ENCODE results near the gene HIC1. TPM values are rescaled to one million over a fixed set of nuclear protein-coding genes. Genes with fewer than 3 reads are reported as not detected.
A peak's percentile ranks its signal among the peaks of the same experiment; 100 is the strongest.

The HIC1 gene
- total and polyA plus RNA-seq, 4 donors: 0.44 to 4.8 (median 3.7) TPM

DNA sequence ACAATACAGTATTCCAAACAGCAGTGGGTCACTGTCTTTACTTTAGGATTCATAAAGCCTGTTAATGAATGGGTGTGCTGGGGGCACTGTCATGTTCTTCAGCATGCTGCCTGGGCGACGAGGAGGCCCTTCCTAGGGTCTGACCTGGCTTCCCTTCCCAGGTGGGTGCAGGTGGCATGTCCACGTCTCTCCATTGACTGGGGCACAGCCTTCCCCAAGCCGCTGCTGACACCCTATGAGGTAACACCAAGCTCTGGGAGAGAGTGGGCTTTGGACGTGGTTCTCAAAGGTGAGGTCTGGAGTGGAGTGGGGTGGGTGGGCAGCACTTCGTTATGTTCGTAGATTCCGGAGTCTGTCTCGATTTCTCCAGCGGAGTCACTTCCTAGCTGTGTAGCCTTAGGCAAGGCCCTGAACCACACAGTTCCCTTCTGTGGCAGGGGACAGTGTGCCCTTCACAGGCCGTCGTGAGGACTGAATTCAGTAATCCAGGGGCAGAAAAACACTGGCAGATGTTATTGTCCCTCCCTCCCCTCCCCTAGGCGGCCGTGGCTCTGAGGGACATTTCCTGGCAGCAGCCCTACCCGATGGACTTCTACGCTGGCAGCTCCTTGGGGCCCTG lies 13.9 kb upstream of the HIC1 start:
- Histone ChIP-seq H3K27me3 (ENCODE audit: control insufficient read depth in 4 of 4, insufficient read depth in 4 of 4, low read length in 3 of 4) (no peaks in the 10 kb centered on the region), H3K27ac (ENCODE audit: low read depth in 1 of 2, low read length in 2 of 2) (peak overlapping the region in 1 of 2 donors; percentile 78), H3K4me1 (ENCODE audit: control insufficient read depth in 4 of 4, insufficient read depth in 4 of 4, low read length in 3 of 4) (peaks cover 5 to 19% (median 12%) of the 10 kb centered on the region in 4 donors), H3K9me3 (ENCODE audit: control insufficient read depth in 4 of 4, low read length in 3 of 4) (no peaks in the 10 kb centered on the region), H3K9ac (ENCODE audit: low read depth in 1 of 2, low read length in 2 of 2) (no peak overlapping the region), H3K36me3 (ENCODE audit: control insufficient read depth in 4 of 4, insufficient read depth in 3 of 4, low read depth in 1 of 4, low read length in 3 of 4) (peaks cover 0 to 26% (median 19%) of the 10 kb centered on the region in 4 donors), H3K4me3 (ENCODE audit: low read depth in 1 of 3, low read length in 3 of 3) (peak overlapping the region in 1 of 3 donors; percentile 78)
- DNase-seq (ENCODE audit: low spot score): no peak
- TF ChIP-seq RXRA (IDR thresholded peaks at IDR 0.05) (no peak), EGR1 (IDR thresholded peaks at IDR 0.05; ENCODE audit: low read depth in 2 of 2) (no peak), TAF1 (conservative IDR thresholded peaks at IDR 0.05) (no peak), HNF4G (IDR thresholded peaks at IDR 0.05) (no peak), SP1 (IDR thresholded peaks at IDR 0.05) (no peak)
- TF ChIP-seq, protein P1, sequence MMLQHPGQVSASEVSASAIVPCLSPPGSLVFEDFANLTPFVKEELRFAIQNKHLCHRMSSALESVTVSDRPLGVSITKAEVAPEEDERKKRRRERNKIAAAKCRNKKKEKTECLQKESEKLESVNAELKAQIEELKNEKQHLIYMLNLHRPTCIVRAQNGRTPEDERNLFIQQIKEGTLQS (IDR thresholded peaks at IDR 0.05): no peak
- TF ChIP-seq, protein P2, sequence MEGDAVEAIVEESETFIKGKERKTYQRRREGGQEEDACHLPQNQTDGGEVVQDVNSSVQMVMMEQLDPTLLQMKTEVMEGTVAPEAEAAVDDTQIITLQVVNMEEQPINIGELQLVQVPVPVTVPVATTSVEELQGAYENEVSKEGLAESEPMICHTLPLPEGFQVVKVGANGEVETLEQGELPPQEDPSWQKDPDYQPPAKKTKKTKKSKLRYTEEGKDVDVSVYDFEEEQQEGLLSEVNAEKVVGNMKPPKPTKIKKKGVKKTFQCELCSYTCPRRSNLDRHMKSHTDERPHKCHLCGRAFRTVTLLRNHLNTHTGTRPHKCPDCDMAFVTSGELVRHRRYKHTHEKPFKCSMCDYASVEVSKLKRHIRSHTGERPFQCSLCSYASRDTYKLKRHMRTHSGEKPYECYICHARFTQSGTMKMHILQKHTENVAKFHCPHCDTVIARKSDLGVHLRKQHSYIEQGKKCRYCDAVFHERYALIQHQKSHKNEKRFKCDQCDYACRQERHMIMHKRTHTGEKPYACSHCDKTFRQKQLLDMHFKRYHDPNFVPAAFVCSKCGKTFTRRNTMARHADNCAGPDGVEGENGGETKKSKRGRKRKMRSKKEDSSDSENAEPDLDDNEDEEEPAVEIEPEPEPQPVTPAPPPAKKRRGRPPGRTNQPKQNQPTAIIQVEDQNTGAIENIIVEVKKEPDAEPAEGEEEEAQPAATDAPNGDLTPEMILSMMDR (IDR thresholded peaks at IDR 0.05; ENCODE audit: low read depth, low read length, missing input control): no peak
- WGBS: 58% methylated on average over 16 of the region's 16 CpGs

DNA sequence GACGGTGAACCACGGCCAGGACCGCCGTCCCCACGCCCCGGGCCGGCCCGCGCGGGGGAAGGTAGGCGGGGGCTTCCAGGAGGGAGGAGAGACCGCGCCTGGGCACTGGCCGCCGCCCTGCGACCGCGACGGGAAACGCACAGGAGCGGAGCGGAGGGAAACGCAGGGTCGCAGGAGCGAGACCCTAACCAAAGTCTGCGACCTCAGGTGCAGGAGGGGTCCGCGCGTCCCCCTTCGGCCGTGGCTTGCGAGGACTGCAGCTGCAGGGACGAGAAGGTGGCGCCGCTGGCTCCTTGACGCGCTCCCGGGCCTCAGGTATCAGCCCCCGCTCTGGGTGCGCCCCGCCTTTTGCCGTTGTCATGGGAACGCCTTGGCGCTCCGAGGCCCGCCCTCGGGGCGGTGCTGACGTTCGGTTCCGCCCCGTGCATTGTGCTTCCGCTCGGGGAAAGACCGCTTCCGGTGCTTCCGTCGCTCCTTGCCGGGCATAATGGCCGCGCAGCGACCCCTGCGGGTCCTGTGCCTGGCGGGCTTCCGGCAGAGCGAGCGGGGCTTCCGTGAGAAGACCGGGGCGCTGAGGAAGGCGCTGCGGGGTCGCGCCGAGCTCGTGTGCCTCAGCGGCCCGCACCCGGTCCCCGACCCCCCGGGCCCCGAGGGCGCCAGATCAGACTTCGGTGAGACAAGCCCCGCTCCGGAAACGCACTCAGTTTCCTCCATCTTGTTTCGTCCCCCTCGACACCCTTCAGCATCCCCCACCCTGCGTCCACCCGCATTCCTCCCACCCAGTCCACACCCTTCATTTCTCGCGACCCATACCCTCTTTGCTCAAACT lies 13.1 kb upstream of the HIC1 start, which contains the start of gene OVCA2:
TSS of gene OVCA2 (plus strand) at position 462 of the 829 bp plus-strand sequence. CDS start at position 488, 26 bp downstream.
- under 1% methylated on average over 93 of the region's 93 CpGs for WGBS
- peaks cover 0 to 22% (median 12%) of the 10 kb centered on the region in 4 donors for H3K36me3 ChIP-seq (ENCODE audit: control insufficient read depth in 4 of 4, insufficient read depth in 3 of 4, low read depth in 1 of 4, low read length in 3 of 4)
- H3K27me3 ChIP-seq (ENCODE audit: control insufficient read depth in 4 of 4, insufficient read depth in 4 of 4, low read length in 3 of 4): no peaks in the 10 kb centered on the region
- TF ChIP-seq, protein P3, sequence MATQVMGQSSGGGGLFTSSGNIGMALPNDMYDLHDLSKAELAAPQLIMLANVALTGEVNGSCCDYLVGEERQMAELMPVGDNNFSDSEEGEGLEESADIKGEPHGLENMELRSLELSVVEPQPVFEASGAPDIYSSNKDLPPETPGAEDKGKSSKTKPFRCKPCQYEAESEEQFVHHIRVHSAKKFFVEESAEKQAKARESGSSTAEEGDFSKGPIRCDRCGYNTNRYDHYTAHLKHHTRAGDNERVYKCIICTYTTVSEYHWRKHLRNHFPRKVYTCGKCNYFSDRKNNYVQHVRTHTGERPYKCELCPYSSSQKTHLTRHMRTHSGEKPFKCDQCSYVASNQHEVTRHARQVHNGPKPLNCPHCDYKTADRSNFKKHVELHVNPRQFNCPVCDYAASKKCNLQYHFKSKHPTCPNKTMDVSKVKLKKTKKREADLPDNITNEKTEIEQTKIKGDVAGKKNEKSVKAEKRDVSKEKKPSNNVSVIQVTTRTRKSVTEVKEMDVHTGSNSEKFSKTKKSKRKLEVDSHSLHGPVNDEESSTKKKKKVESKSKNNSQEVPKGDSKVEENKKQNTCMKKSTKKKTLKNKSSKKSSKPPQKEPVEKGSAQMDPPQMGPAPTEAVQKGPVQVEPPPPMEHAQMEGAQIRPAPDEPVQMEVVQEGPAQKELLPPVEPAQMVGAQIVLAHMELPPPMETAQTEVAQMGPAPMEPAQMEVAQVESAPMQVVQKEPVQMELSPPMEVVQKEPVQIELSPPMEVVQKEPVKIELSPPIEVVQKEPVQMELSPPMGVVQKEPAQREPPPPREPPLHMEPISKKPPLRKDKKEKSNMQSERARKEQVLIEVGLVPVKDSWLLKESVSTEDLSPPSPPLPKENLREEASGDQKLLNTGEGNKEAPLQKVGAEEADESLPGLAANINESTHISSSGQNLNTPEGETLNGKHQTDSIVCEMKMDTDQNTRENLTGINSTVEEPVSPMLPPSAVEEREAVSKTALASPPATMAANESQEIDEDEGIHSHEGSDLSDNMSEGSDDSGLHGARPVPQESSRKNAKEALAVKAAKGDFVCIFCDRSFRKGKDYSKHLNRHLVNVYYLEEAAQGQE (IDR thresholded peaks at IDR 0.05): no peak
- TF ChIP-seq HNF4A (conservative IDR thresholded peaks at IDR 0.05) (no peak), RAD21 (IDR thresholded peaks at IDR 0.05) (peak; percentile 46 to 56), EGR1 (IDR thresholded peaks at IDR 0.05; ENCODE audit: low read depth in 2 of 2) (no peak), NR2F2 (IDR thresholded peaks at IDR 0.05) (no peak), YY1 (IDR thresholded peaks at IDR 0.05) (peak; percentile 96), SP1 (IDR thresholded peaks at IDR 0.05) (peak; percentile 49), TAF1 (conservative IDR thresholded peaks at IDR 0.05) (no peak), GABPA (IDR thresholded peaks at IDR 0.05 in 1 of 2, conservative IDR thresholded peaks at IDR 0.05 in 1 of 2) (peak; percentile 87 to 96), RXRA (IDR thresholded peaks at IDR 0.05) (no peak)
- TF ChIP-seq, protein P4, sequence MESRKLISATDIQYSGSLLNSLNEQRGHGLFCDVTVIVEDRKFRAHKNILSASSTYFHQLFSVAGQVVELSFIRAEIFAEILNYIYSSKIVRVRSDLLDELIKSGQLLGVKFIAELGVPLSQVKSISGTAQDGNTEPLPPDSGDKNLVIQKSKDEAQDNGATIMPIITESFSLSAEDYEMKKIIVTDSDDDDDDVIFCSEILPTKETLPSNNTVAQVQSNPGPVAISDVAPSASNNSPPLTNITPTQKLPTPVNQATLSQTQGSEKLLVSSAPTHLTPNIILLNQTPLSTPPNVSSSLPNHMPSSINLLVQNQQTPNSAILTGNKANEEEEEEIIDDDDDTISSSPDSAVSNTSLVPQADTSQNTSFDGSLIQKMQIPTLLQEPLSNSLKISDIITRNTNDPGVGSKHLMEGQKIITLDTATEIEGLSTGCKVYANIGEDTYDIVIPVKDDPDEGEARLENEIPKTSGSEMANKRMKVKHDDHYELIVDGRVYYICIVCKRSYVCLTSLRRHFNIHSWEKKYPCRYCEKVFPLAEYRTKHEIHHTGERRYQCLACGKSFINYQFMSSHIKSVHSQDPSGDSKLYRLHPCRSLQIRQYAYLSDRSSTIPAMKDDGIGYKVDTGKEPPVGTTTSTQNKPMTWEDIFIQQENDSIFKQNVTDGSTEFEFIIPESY (IDR thresholded peaks at IDR 0.05): no peak
- TF ChIP-seq, protein P1 (IDR thresholded peaks at IDR 0.05): no peak
- TF ChIP-seq, protein P5, sequence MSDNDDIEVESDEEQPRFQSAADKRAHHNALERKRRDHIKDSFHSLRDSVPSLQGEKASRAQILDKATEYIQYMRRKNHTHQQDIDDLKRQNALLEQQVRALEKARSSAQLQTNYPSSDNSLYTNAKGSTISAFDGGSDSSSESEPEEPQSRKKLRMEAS (IDR thresholded peaks at IDR 0.05): no peak
- TF ChIP-seq, protein P2 (IDR thresholded peaks at IDR 0.05; ENCODE audit: low read depth, low read length, missing input control): peak; percentile 38
- peak within 1 kb of the TSS; percentile 61 to 92 (median 78) for H3K4me3 ChIP-seq (ENCODE audit: low read depth in 1 of 3, low read length in 3 of 3)
- peak within 1 kb of the TSS; percentile 42 to 73 for H3K9ac ChIP-seq (ENCODE audit: low read depth in 1 of 2, low read length in 2 of 2)
- peaks cover 5 to 19% (median 12%) of the 10 kb centered on the region in 4 donors for H3K4me1 ChIP-seq (ENCODE audit: control insufficient read depth in 4 of 4, insufficient read depth in 4 of 4, low read length in 3 of 4)
- peak within 1 kb of the TSS; percentile 78 to 81 for H3K27ac ChIP-seq (ENCODE audit: low read depth in 1 of 2, low read length in 2 of 2)
- H3K9me3 ChIP-seq (ENCODE audit: control insufficient read depth in 4 of 4, low read length in 3 of 4): no peaks in the 10 kb centered on the region
- DNase-seq (ENCODE audit: low spot score): peak; percentile 97

Data from liver (tissue), 9 donors.